CD4-positive, CD25-positive, alpha-beta regulatory T cell (primary cell): ENCODE results near the gene SLC15A1. TPM values are rescaled to one million over a fixed set of nuclear protein-coding genes. Genes with fewer than 3 reads are reported as not detected.
A peak's percentile ranks its signal among the peaks of the same experiment; 100 is the strongest.

Experiments
- ATAC-seq, 2 donors: fragments of 150-1000 bp; cut with Tn5 transposase; one replicate each; pipeline ENCODE4 v1.10.0; 2021; ENCODE audit warnings: low read depth in 2 of 2, moderate number of reproducible peaks in 2 of 2, moderate library complexity in 1 of 2
- DNase-seq, 3 donors: peaks; one replicate each; pipeline versions ENCODE4 v3.0.0 to v3.0.0-alpha.2; 2012 to 2022; ENCODE audit warnings: mixed read lengths in 1 of 3
- H3K27ac ChIP-seq: one replicate; pipeline ENCODE4 v1.7.0; 2013; ENCODE audit warnings: mild to moderate bottlenecking, low read length; ENCODE audit not compliant: insufficient read depth, poor library complexity, severe bottlenecking
- H3K27me3 ChIP-seq: one replicate; pipeline ENCODE4 v1.7.0; 2013; ENCODE audit warnings: low read length; ENCODE audit not compliant: control insufficient read depth, insufficient read depth
- H3K36me3 ChIP-seq: one replicate; pipeline ENCODE4 v1.7.0; 2013; ENCODE audit warnings: mild to moderate bottlenecking, low read length, moderate library complexity; ENCODE audit not compliant: control insufficient read depth, insufficient read depth
- H3K4me1 ChIP-seq: 2 replicates; pipeline ENCODE4 v1.7.0; 2013; ENCODE audit warnings: mild to moderate bottlenecking, low read length; ENCODE audit not compliant: insufficient read depth, control insufficient read depth, poor library complexity, severe bottlenecking
- H3K4me3 ChIP-seq: one replicate; pipeline ENCODE4 v1.7.0; 2013; ENCODE audit warnings: low read depth, mild to moderate bottlenecking, low read length, moderate library complexity
- H3K9me3 ChIP-seq, 2 experiments: 1 replicate in 1 of 2; 2 replicates in 1 of 2; pipeline ENCODE4 v1.7.0; 2013; ENCODE audit warnings: low read length in 2 of 2, mild to moderate bottlenecking in 1 of 2, moderate library complexity in 1 of 2; ENCODE audit not compliant: control insufficient read depth in 2 of 2
- H3K27ac Mint-ChIP-seq, 3 donors: one replicate each; pipeline ENCODE4 v1.8.0; 2020 to 2022; ENCODE audit warnings: mild to moderate bottlenecking in 3 of 3, mixed read lengths in 3 of 3, moderate library complexity in 2 of 3
- H3K27me3 Mint-ChIP-seq: one replicate; pipeline ENCODE4 v1.8.0; 2022; ENCODE audit warnings: mild to moderate bottlenecking, mixed read lengths
- H3K36me3 Mint-ChIP-seq: one replicate; pipeline ENCODE4 v1.8.0; 2020; ENCODE audit warnings: mixed read lengths
- H3K4me1 Mint-ChIP-seq, 4 donors: one replicate each; pipeline ENCODE4 v1.8.0; 2020 to 2022; ENCODE audit warnings: mixed read lengths in 4 of 4, mild to moderate bottlenecking in 1 of 4
- H3K4me3 Mint-ChIP-seq, 4 donors: one replicate each; pipeline ENCODE4 v1.8.0; 2020 to 2022; ENCODE audit warnings: mild to moderate bottlenecking in 4 of 4, mixed read lengths in 4 of 4, moderate library complexity in 3 of 4
- H3K9me3 Mint-ChIP-seq, 7 donors: one replicate each; pipeline ENCODE4 v1.8.0; 2020 to 2022; ENCODE audit warnings: mixed read lengths in 7 of 7, mild to moderate bottlenecking in 3 of 7, moderate library complexity in 2 of 7
- polyA plus RNA-seq, 4 donors: library from polyadenylated mRNA; unstranded; fragments of 300-500 nt; fragmentation: Illumina TruSeq; gene quantifications; one replicate each; pipeline ENCODE4 v1.2.3, GENCODE V29; 2021
- total RNA-seq: library from RNA; stranded (reverse); gene quantifications from one replicate; pipeline ENCODE4 v1.2.3, GENCODE V29; 2022

Gene SLC15A1
- total and polyA plus RNA-seq, 5 donors from 2014 or later: not detected

GRCh38 chr13:98676239-98676638, 76.2 kb downstream of the SLC15A1 start:
- no peak overlapping the region for H3K4me3 Mint-ChIP-seq
- Histone ChIP-seq H3K27ac (no peak overlapping the region), H3K4me3 (no peak overlapping the region), H3K27me3 (no peaks in the 10 kb centered on the region), H3K36me3 (no peaks in the 10 kb centered on the region), H3K9me3 (no peaks in the 10 kb centered on the region), H3K4me1 (peaks cover 4% of the 10 kb centered on the region)
- no peak for ATAC-seq
- H3K9me3 Mint-ChIP-seq: no peaks in the 10 kb centered on the region
- peaks cover 0 to 5% (median 0%) of the 10 kb centered on the region in 4 donors for H3K4me1 Mint-ChIP-seq
- no peaks in the 10 kb centered on the region for H3K36me3 Mint-ChIP-seq
- no peak overlapping the region for H3K27ac Mint-ChIP-seq
- peaks cover 10% of the 10 kb centered on the region for H3K27me3 Mint-ChIP-seq
- no peak for DNase-seq

- Histone ChIP-seq H3K27ac (no peak overlapping the region), H3K9me3 (no peaks in the 10 kb centered on the region), H3K4me3 (no peak overlapping the region), H3K27me3 (no peaks in the 10 kb centered on the region), H3K4me1 (peaks cover 4% of the 10 kb centered on the region), H3K36me3 (no peaks in the 10 kb centered on the region)
- ATAC-seq (no peak), DNase-seq (no peak)
- Mint-ChIP-seq H3K4me3 (no peak overlapping the region), H3K36me3 (no peaks in the 10 kb centered on the region), H3K4me1 (peaks cover 0 to 5% (median 0%) of the 10 kb centered on the region in 4 donors), H3K27ac (no peak overlapping the region), H3K9me3 (no peaks in the 10 kb centered on the region), H3K27me3 (peaks cover 7% of the 10 kb centered on the region)
These were observed 76.6 kb downstream of the SLC15A1 start for GRCh38 chr13:98675837-98676236.

DNA sequence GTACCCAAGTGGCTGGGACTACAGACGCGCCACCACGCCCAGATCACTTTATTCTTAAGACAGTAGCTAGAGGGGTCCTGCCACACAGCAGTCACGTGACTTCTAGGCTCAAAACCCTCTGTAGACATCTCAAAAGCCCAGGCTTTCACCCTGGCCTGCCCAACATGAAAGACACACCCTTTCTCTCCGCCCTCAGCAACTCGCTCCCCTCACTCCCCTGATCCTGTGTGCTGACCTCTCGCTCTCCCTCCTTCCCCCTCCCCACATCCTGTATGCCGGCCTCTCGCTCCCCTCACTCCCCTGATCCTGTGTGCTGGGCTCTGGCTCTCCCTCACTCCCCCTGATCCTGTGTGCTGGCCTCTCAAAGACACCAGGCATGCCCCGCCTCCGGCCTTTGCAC, 77.4 kb downstream of the SLC15A1 start:
- Histone ChIP-seq H3K9me3 (no peaks in the 10 kb centered on the region), H3K27ac (no peak overlapping the region), H3K27me3 (no peaks in the 10 kb centered on the region), H3K4me1 (peaks cover 4% of the 10 kb centered on the region), H3K36me3 (no peaks in the 10 kb centered on the region), H3K4me3 (no peak overlapping the region)
- no peak for ATAC-seq
- no peaks in the 10 kb centered on the region for H3K36me3 Mint-ChIP-seq
- peaks cover under 1% of the 10 kb centered on the region for H3K27me3 Mint-ChIP-seq
- H3K4me1 Mint-ChIP-seq: peaks cover 0 to 5% (median 0%) of the 10 kb centered on the region in 4 donors
- no peak overlapping the region for H3K4me3 Mint-ChIP-seq
- no peaks in the 10 kb centered on the region for H3K9me3 Mint-ChIP-seq
- DNase-seq: no peak
- no peak overlapping the region for H3K27ac Mint-ChIP-seq

DNA sequence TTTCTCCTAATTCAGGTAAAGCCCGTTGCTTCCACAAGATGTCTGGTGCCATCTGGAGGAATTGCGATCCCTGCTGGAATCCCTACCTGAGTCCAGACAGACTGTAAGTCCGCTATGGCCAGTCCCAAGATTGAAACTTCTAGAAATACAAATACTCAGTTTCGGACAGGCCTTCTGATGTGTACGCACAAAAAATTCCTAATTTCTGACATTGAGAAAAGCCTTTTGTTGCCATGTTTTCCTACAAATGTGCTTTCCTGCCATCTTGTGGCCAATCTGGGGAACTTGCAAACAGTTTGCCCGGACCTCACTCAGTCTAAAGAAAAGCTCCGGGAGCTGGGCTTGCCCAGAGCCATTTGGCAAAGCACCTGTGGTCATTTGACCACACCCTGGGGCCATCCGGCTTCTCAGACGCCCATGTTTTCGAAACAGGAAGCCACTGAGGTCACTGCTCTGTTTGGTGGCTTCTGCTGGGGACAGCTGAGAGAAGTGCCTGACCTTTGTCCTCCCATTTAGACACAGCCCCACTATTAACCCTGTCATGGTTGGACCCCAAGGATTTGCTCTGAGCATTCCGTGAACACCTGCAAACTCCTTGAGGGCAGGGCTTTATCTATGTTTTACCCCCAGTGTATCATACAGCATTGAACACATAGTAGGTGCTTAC, 79.4 kb downstream of the SLC15A1 start:
- H3K27ac Mint-ChIP-seq: no peak overlapping the region

DNA sequence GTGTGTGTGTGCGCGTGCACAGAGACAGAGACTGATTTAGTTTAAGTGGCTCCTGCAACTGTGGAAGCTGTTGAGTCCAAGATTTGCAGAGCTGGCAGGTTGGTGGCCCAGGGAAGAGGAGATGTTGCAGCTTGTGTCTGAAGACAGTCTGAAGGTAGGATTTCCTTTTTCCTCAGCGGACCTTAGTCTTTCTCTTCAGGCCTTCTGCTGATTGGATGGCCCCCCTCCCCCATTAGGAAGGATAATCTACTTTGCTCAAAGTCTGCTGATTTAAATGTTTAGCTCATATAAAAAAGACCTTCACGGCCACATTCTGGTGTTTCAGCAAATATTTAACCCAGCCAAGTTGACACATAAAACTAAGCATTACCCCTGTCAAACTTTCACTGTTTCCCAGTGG, 84.3 kb downstream of the SLC15A1 start:
- H3K36me3 ChIP-seq: no peaks in the 10 kb centered on the region
- H3K27ac ChIP-seq: no peak overlapping the region
- Mint-ChIP-seq H3K27me3 (peaks cover 10% of the 10 kb centered on the region), H3K36me3 (no peaks in the 10 kb centered on the region), H3K4me1 (peaks cover 0 to 7% (median 5%) of the 10 kb centered on the region in 4 donors), H3K9me3 (no peaks in the 10 kb centered on the region), H3K4me3 (no peak overlapping the region), H3K27ac (no peak overlapping the region)
- no peak overlapping the region for H3K4me3 ChIP-seq
- no peaks in the 10 kb centered on the region for H3K9me3 ChIP-seq
- no peak for ATAC-seq
- peaks cover 2% of the 10 kb centered on the region for H3K4me1 ChIP-seq
- DNase-seq: no peak
- peaks cover 5% of the 10 kb centered on the region for H3K27me3 ChIP-seq

More for the DNA sequence above, 79.4 kb downstream of the SLC15A1 start:
- H3K27me3 Mint-ChIP-seq: peaks cover 6% of the 10 kb centered on the region
- H3K4me1 ChIP-seq: peaks cover 4% of the 10 kb centered on the region
- no peaks in the 10 kb centered on the region for H3K36me3 ChIP-seq
- no peaks in the 10 kb centered on the region for H3K9me3 Mint-ChIP-seq
- DNase-seq (peak; percentile 11 to 66 (median 40)), ATAC-seq (peak in 1 of 2 donors; percentile 72)
- H3K27me3 ChIP-seq: peaks cover under 1% of the 10 kb centered on the region
- no peak overlapping the region for H3K27ac ChIP-seq
- H3K36me3 Mint-ChIP-seq: no peaks in the 10 kb centered on the region
- no peak overlapping the region for H3K4me3 Mint-ChIP-seq
- H3K4me3 ChIP-seq: no peak overlapping the region
- H3K4me1 Mint-ChIP-seq: peaks cover 0 to 5% (median 0%) of the 10 kb centered on the region in 4 donors
- H3K9me3 ChIP-seq: no peaks in the 10 kb centered on the region

DNA sequence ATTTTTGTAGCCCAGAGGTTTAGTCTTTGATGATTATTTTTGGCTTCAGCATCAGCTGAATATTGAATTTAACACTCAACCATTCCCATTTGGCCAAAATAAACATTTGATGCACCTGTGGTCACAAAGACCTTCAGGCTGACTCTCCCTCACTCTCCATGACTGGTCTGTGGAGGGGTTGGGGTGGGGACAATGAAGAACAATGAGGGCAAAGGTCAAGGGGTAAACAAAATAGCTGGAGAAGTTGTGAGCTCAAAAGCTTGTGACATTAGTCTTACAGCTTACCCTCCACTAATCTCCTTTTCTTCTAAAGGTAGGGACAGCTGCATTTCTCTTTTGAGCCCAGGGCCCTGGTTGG, 86.9 kb downstream of the SLC15A1 start:
- H3K27me3 Mint-ChIP-seq: peaks cover 14% of the 10 kb centered on the region
- peaks cover 0 to 6% (median 5%) of the 10 kb centered on the region in 4 donors for H3K4me1 Mint-ChIP-seq
- H3K4me3 ChIP-seq: no peak overlapping the region
- H3K27ac ChIP-seq: no peak overlapping the region
- H3K27ac Mint-ChIP-seq: no peak overlapping the region
- H3K27me3 ChIP-seq: peaks cover 5% of the 10 kb centered on the region
- ATAC-seq (no peak), DNase-seq (no peak)
- H3K36me3 ChIP-seq: no peaks in the 10 kb centered on the region
- H3K36me3 Mint-ChIP-seq: no peaks in the 10 kb centered on the region
- no peaks in the 10 kb centered on the region for H3K4me1 ChIP-seq
- H3K9me3 ChIP-seq: no peaks in the 10 kb centered on the region
- no peaks in the 10 kb centered on the region for H3K9me3 Mint-ChIP-seq
- no peak overlapping the region for H3K4me3 Mint-ChIP-seq

GRCh38 chr13:98664924-98665637, 87.4 kb downstream of the SLC15A1 start:
- DNase-seq (no peak), ATAC-seq (no peak)
- H3K9me3 ChIP-seq: no peaks in the 10 kb centered on the region
- H3K36me3 ChIP-seq: no peaks in the 10 kb centered on the region
- H3K4me3 Mint-ChIP-seq: no peak overlapping the region
- H3K27me3 Mint-ChIP-seq: peaks cover 14% of the 10 kb centered on the region
- no peaks in the 10 kb centered on the region for H3K4me1 ChIP-seq
- H3K36me3 Mint-ChIP-seq: no peaks in the 10 kb centered on the region
- H3K9me3 Mint-ChIP-seq: no peaks in the 10 kb centered on the region
- H3K27ac Mint-ChIP-seq: no peak overlapping the region
- peaks cover 0 to 6% (median 5%) of the 10 kb centered on the region in 4 donors for H3K4me1 Mint-ChIP-seq
- H3K27ac ChIP-seq: no peak overlapping the region
- no peak overlapping the region for H3K4me3 ChIP-seq
- H3K27me3 ChIP-seq: peaks cover 5% of the 10 kb centered on the region

DNA sequence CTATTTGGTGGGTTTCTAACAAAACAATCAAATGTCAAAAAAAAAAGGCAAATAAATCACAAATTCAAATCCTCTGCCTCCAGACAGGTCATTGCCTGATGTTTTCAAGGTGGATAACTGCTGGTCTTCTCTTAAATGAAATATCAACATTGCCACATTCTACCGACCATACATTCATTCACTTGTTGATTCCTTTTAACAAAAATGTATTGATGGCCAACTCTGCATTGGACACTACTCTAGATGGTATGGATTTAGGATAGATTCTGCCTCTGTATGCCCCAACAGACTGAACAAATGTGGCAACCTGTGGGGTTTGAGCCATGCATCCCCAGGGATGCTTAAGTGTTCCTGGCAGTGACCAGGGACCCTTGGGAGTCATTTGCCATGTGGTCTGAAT, 88.0 kb downstream of the SLC15A1 start:
- Mint-ChIP-seq H3K4me3 (peak overlapping the region in 1 of 4 donors; percentile 26), H3K27ac (peak overlapping the region in 1 of 3 donors; percentile 19), H3K4me1 (peaks cover 0 to 6% (median 5%) of the 10 kb centered on the region in 4 donors), H3K36me3 (no peaks in the 10 kb centered on the region), H3K27me3 (peaks cover 12% of the 10 kb centered on the region), H3K9me3 (no peaks in the 10 kb centered on the region)
- H3K9me3 ChIP-seq: no peaks in the 10 kb centered on the region
- H3K4me3 ChIP-seq: no peak overlapping the region
- peaks cover 5% of the 10 kb centered on the region for H3K27me3 ChIP-seq
- H3K36me3 ChIP-seq: no peaks in the 10 kb centered on the region
- no peak overlapping the region for H3K27ac ChIP-seq
- H3K4me1 ChIP-seq: no peaks in the 10 kb centered on the region
- DNase-seq: no peak
- ATAC-seq: no peak
